Upper lobe of right lung (tissue), 1 donor: ENCODE measurements around the gene SPDYE16. TPM values are rescaled to one million over a fixed set of nuclear protein-coding genes. Genes with fewer than 3 reads are reported as not detected.

Source experiments
- total RNA-seq: library from RNA; stranded (reverse); fragmentation: NEBNext Ultra II Directional; extraction: Animal tissue kit (Norgen Biotek cat#: 25700); gene quantifications from one replicate; pipeline ENCODE4 v1.2.1, GENCODE V29; 2021
- donor health status: DM: no; HTN: yes; CAD: no; lungs with severe emphysema.

The SPDYE16 gene
- total RNA-seq, 1 donor from 2014 or later: 0.90 TPM

Other genes with a start within 250 kb of the SPDYE16 start
- 494 TPM for gene HSPB1, start 240.6 kb downstream of the SPDYE16 start, total RNA-seq
- 102 TPM for gene YWHAG, start 184.3 kb downstream of the SPDYE16 start, total RNA-seq
- gene SSC4D, start 133.6 kb downstream of the SPDYE16 start, total RNA-seq: 1.1 TPM
- gene ZP3, start 118.3 kb downstream of the SPDYE16 start, total RNA-seq: 0.84 TPM
- 25.6 TPM for gene DTX2, start 81.6 kb downstream of the SPDYE16 start, total RNA-seq
- 25.2 TPM for gene UPK3B, start 32.7 kb downstream of the SPDYE16 start, total RNA-seq
- gene POMZP3, start 84.0 kb upstream of the SPDYE16 start, total RNA-seq: 12.0 TPM